HG02970 (cell line): ENCODE measurements around the gene POGZ.
A peak's percentile ranks its signal among the peaks of the same experiment; 100 is the strongest.

Source experiments
- ATAC-seq: cut with Tn5 transposase; IDR thresholded peaks from one replicate; pipeline ENCODE4 v1.9.1; 2021; ENCODE audit warnings: mild to moderate bottlenecking, moderate library complexity, moderate number of reproducible peaks; ENCODE audit not compliant: unreplicated experiment, low FRiP score

The POGZ gene

GRCh38 chr1:151459331-151460046 lies at the start of gene POGZ:
POGZ (minus strand) TSS chr1:151459494; CDS start chr1:151442204, 17,290 bp downstream.
- ATAC-seq, result peak; percentile 58

- ATAC-seq, result no peak
These were observed 49.5 kb upstream of the POGZ start for GRCh38 chr1:151508833-151509232.

- no peak for ATAC-seq
These were observed 45.5 kb upstream of the POGZ start for GRCh38 chr1:151504759-151505158.

DNA sequence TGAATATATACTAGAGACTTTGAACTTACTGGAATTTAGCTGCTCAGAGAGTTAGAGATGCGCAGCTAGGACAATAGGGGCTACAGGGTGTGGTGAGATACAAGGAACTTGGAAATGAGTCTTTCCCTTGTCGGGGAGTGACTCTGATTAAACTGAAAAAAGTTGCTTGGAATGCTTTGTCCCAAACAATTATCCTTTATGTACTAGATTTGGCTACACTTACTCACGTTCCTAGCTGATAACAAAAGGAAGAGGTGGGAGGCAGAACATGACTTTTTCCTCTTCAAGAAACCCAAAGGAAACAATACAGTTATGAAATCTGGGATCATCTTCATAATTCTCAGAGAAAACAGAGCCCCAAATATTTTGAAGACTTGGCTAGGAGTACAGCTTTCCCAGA lies 45.0 kb upstream of the POGZ start:
- no peak for ATAC-seq

GRCh38 chr1:151502859-151503780 lies 43.8 kb upstream of the POGZ start:
- no peak for ATAC-seq

DNA sequence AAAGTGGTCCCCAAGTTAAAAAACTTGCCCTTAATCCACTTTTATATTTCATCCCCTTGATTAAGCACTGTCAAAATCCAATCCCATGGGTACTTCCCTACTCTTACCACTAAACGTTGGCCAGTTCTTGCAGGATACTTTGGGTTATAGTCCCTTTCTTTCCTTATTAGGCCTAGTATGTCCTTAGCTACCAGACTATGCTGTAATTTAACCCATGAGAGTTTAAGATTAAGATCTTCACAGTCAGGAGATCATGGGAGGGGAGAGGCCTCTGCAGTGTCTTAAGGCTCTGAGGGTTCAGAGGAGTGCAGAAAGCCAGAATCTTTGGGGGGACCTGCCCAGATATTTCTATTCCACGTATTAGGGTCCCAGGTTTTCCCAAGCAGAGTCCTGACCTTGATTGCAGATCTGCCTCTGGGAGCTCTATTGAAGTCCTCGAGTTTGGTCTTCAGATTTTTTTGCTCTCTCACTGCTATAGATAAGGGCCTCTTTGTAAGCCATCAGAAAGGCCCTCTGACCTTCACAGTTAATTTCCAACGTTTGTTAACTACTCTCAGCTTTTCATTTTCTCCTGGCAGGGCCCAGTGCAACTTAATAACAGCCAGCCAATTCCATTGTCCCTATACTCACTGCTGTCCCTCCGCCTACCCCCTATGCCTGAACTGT lies 42.9 kb upstream of the POGZ start:
- ATAC-seq, result no peak

DNA sequence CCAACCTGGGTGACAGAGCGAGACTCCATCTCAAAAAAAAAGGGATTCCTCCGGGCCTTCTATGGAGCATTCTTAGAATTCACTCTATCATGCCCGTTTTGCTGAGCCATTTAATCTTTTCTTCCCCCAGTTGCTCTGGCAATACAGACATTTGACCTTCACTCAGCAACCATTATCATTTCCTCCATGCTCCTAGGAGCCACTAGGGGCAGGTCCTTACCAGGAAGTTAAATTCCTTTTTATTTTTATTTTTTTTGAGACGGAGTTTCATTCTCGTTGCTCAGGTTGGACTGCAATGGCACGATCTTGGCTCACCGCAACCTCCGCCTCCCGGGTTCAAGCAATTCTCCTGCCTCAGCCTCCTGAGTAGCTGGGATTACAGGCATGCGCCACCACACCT lies 42.2 kb upstream of the POGZ start:
- no peak for ATAC-seq

GRCh38 chr1:151499930-151500329 lies 40.6 kb upstream of the POGZ start:
- ATAC-seq, result no peak

DNA sequence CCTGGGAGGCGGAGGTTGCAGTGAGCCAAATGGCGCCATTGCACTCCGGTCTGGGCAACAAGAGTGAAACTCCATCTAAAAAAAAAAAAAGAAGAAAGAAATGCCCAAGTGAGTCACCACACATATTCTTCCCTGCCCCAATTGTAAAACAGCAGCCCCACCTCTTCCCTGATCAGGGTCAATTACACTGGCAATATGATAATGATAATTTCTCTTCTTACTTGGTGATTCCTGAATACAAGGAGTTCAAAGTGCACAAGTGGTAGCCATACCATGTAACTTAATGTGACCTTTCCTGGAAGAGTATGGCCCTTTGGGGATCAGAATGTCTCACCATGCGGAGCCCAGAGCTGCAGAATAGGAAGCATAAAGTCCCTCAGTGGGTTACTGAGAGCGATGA lies 40.1 kb upstream of the POGZ start:
- no peak for ATAC-seq

DNA sequence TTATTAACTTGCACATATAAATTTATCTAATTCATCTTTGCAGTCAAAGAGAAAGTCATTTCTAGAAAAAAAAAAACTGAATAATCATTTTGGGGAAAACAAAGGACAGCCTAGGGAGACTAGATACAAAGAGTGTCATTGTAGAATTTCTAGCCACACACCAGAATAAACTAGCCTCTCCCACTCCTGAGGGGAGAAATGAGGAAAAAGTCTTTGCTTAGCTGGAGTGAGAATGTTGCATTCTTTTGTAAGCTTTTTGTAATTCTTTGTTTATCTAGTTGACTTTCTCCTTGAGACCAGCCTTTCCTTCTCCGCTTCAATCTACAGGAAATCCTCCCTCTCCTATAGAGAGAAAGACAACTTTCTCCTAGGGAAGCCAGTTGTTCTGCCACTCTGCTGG lies 36.0 kb upstream of the POGZ start:
- no peak for ATAC-seq

- ATAC-seq, result no peak
These were observed 35.5 kb upstream of the POGZ start for GRCh38 chr1:151494741-151495281.

- ATAC-seq, result no peak
These were observed 33.7 kb upstream of the POGZ start for GRCh38 chr1:151493042-151493441.

- no peak for ATAC-seq
These were observed 32.8 kb upstream of the POGZ start for GRCh38 chr1:151492120-151492519.

GRCh38 chr1:151491641-151492040 lies 32.3 kb upstream of the POGZ start:
- ATAC-seq, result no peak

DNA sequence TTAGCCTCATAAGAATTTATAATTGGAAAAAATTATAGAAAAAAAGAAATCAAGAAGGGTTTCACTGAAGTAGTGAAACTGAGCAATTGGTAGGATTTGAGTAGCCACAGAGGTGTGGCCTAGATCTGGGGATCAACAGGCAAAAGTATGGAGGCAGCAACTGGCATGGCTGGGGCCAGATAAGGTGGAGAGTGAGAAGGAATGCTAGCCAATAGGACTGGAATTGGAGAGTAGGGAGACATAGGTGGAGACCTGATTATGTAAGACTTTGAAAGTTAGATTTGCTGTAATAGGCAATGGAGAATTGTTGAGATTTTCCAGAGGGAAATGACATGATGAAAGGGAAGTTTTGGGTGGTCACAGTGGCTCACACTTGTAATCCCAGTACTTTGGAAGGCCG lies 27.3 kb upstream of the POGZ start:
- ATAC-seq, result no peak

GRCh38 chr1:151485685-151486255 lies 26.5 kb upstream of the POGZ start:
- ATAC-seq, result no peak

DNA sequence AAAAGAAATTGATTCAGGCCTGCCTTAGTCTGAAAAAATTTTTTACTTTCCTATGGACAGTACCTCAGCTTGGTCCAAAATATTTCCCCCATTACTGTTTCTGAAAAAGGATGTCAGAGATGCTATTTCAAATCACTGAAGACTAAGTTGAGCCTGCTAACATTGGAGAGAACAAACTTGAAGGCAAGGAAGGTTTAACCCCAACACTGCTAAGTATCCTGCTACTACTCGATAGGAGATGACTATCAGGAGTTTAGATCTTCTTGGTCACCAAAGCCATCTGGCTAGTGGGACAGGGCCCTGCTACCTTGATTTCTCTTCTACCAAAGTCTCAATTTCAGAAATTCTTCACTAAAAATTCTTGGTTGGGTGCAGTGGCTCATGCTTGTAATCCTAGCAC lies 22.7 kb upstream of the POGZ start:
- ATAC-seq, result no peak

DNA sequence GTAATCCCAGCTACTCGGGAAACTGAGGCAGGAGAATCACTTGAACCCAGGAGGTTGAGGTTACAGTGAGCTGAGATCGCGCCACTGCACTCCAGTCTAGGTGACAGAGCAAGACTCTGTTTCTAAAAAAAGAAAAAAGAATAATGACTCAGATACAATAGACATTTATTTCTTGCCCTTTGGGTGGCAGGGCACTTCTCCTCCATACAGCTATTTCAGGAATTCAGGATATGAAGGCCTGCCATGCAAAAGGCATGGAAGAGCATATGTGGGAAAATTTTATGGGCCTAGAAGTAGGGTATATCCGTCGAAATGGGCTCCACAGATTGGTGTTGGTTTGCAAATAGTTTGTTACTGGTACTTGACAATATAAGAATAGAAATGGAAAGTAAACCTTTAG lies 20.2 kb upstream of the POGZ start:
- no peak for ATAC-seq

DNA sequence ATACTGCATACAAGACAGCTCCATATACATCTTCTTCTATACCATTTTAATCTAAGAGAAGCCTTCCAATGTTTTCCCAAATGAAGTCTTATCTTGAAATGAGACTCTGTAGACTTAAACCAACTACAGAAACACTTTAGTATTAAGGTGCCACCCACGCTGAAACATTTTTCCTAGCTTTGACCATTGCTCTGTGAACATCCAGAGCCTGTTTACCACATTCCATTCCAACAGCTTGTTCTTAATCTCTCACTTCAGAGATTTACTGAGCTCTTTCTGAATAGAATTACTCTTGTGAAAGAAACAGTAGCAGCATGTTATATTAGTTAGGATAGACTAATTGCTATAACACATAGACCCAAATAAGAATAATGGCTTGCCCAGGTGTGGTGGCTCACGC lies 19.6 kb upstream of the POGZ start:
- ATAC-seq, result no peak

- no peak for ATAC-seq
These were observed 19.0 kb upstream of the POGZ start for GRCh38 chr1:151478140-151478812.
